Esophagus squamous epithelium (tissue), 5 donors: ENCODE data around the gene CAMK2D. TPM values are rescaled to one million over a fixed set of nuclear protein-coding genes. Genes with fewer than 3 reads are reported as not detected.

ENCODE experiments used
- DNase-seq: peaks from one replicate; lab custom pipeline; 2025; lab: John Stamatoyannopoulos, UW
- H3K27ac ChIP-seq, 4 donors: fragments of 200-600 bp; sonication (generic); one replicate each; pipeline ENCODE4 v1.5.1; 2016 to 2019; ENCODE audit warnings: mild to moderate bottlenecking in 1 of 4
- H3K27me3 ChIP-seq, 4 donors: fragments of 200-600 bp; sonication (generic); 1 replicate in 3 of 4; 2 replicates in 1 of 4; pipeline versions ENCODE4 v1.5.1 to v1.6.0; 2017 to 2021; ENCODE audit warnings: antibody characterized with exemption in 1 of 4
- H3K36me3 ChIP-seq, 3 donors: fragments of 200-600 bp; sonication (generic); one replicate each; pipeline ENCODE4 v1.5.1; 2016 to 2019
- H3K4me1 ChIP-seq, 3 donors: fragments of 200-600 bp; sonication (generic); one replicate each; pipeline ENCODE4 v1.5.1; 2017 to 2019
- H3K4me3 ChIP-seq, 4 donors: fragments of 200-600 bp; sonication (generic); 1 replicate in 3 of 4; 2 replicates in 1 of 4; pipeline ENCODE4 v1.5.1; 2016 to 2019; ENCODE audit warnings: mild to moderate bottlenecking in 2 of 4, moderate library complexity in 1 of 4
- H3K9me3 ChIP-seq, 3 donors: fragments of 200-600 bp; sonication (generic); one replicate each; pipeline ENCODE4 v1.5.1; 2016 to 2019
- POLR2A ChIP-seq, 4 donors: fragments of 450-650 bp; IDR thresholded peaks; one replicate each; pipeline ENCODE4 v1.6.1; 2017; ENCODE audit warnings: antibody characterized with exemption in 4 of 4, mild to moderate bottlenecking in 4 of 4, moderate library complexity in 3 of 4
- WGBS, 2 donors: methylation state at CpG; one replicate each; pipeline ENCODE4 v1.1.5; 2018; 5-methylcytosine and 5-hydroxymethylcytosine counted together
- intact Hi-C: fragments of 100-400 bp; cut with DNase I; formaldehyde crosslinking; loops from one replicate; pipeline ENCODE4 v1.15.0; 2022
- total RNA-seq, 4 donors: library from RNA; depleted of rRNA; stranded (reverse); fragments of >200 nt; gene quantifications; one replicate each; pipeline ENCODE4 v1.1.0, GENCODE V29; 2016
- TF ChIP-seq, protein P1 (sequence below), 6 experiments: fragments of 450-650 bp in 4 of 6; fragments of 200-600 bp in 2 of 6; sonication (generic) in 2 of 6; IDR thresholded peaks; one replicate each; pipeline ENCODE4 v1.5.1; 2016 to 2019; ENCODE audit warnings: antibody characterized with exemption in 6 of 6, mild to moderate bottlenecking in 4 of 6, moderate library complexity in 4 of 6
- donor health status: DM: yes; HTN: yes; CAD: no.

Gene CAMK2D
- total RNA-seq, 4 donors from 2014 or later: 30.7 to 47.7 (median 38.2) TPM

GRCh38 chr4:113462286-113462685 lies 299.3 kb downstream of the CAMK2D start:
- H3K27ac ChIP-seq: no peak overlapping the region
- no peak for TF ChIP-seq POLR2A (IDR thresholded peaks at IDR 0.05)
- TF ChIP-seq, protein P1, sequence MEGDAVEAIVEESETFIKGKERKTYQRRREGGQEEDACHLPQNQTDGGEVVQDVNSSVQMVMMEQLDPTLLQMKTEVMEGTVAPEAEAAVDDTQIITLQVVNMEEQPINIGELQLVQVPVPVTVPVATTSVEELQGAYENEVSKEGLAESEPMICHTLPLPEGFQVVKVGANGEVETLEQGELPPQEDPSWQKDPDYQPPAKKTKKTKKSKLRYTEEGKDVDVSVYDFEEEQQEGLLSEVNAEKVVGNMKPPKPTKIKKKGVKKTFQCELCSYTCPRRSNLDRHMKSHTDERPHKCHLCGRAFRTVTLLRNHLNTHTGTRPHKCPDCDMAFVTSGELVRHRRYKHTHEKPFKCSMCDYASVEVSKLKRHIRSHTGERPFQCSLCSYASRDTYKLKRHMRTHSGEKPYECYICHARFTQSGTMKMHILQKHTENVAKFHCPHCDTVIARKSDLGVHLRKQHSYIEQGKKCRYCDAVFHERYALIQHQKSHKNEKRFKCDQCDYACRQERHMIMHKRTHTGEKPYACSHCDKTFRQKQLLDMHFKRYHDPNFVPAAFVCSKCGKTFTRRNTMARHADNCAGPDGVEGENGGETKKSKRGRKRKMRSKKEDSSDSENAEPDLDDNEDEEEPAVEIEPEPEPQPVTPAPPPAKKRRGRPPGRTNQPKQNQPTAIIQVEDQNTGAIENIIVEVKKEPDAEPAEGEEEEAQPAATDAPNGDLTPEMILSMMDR (IDR thresholded peaks at IDR 0.05): no peak
- no peaks in the 10 kb centered on the region for H3K27me3 ChIP-seq
- WGBS, 2 donors: 91 to 100% methylated on average over 1 of the region's 1 CpG
- intact Hi-C loops: no loop called here
- peaks cover 0 to 5% (median 2%) of the 10 kb centered on the region in 3 donors for H3K4me1 ChIP-seq
- no peak for DNase-seq
- H3K9me3 ChIP-seq: no peaks in the 10 kb centered on the region
- no peak overlapping the region for H3K4me3 ChIP-seq
- peaks cover 0 to 51% (median 0%) of the 10 kb centered on the region in 3 donors for H3K36me3 ChIP-seq

GRCh38 chr4:113461281-113461680 lies 300.3 kb downstream of the CAMK2D start:
- Histone ChIP-seq H3K36me3 (peaks cover 0 to 61% (median 0%) of the 10 kb centered on the region in 3 donors), H3K4me3 (no peak overlapping the region), H3K27ac (no peak overlapping the region), H3K9me3 (no peaks in the 10 kb centered on the region), H3K27me3 (no peaks in the 10 kb centered on the region), H3K4me1 (no peaks in the 10 kb centered on the region)
- TF ChIP-seq, protein P1 (IDR thresholded peaks at IDR 0.05): no peak
- TF ChIP-seq POLR2A (IDR thresholded peaks at IDR 0.05): no peak
- DNase-seq: no peak
- intact Hi-C loops: no loop called here

- Histone ChIP-seq H3K4me3 (no peak overlapping the region), H3K9me3 (no peaks in the 10 kb centered on the region), H3K27me3 (no peaks in the 10 kb centered on the region), H3K4me1 (peaks cover 0 to 10% (median 8%) of the 10 kb centered on the region in 3 donors), H3K27ac (no peak overlapping the region), H3K36me3 (peaks cover 0 to 56% (median 0%) of the 10 kb centered on the region in 3 donors)
- DNase-seq: no peak
- intact Hi-C loops: no loop called here
- TF ChIP-seq POLR2A (IDR thresholded peaks at IDR 0.05): no peak
- TF ChIP-seq, protein P1 (IDR thresholded peaks at IDR 0.05): no peak
Observed at GRCh38 chr4:113457886-113458285, 303.7 kb downstream of the CAMK2D start.

- intact Hi-C loops: no loop called here
- 97 to 98% methylated on average over 8 of the region's 8 CpGs for WGBS, 2 donors
- no peak for DNase-seq
- Histone ChIP-seq H3K27ac (no peak overlapping the region), H3K36me3 (peaks cover 0 to 56% (median 0%) of the 10 kb centered on the region in 3 donors), H3K4me3 (no peak overlapping the region), H3K9me3 (no peaks in the 10 kb centered on the region), H3K27me3 (no peaks in the 10 kb centered on the region), H3K4me1 (peaks cover 0 to 14% (median 9%) of the 10 kb centered on the region in 3 donors)
- TF ChIP-seq, protein P1 (IDR thresholded peaks at IDR 0.05): no peak
- no peak for TF ChIP-seq POLR2A (IDR thresholded peaks at IDR 0.05)
Observed at GRCh38 chr4:113457121-113457520, 304.4 kb downstream of the CAMK2D start.

- H3K4me1 ChIP-seq: peaks cover 0 to 14% (median 9%) of the 10 kb centered on the region in 3 donors
- H3K9me3 ChIP-seq: no peaks in the 10 kb centered on the region
- intact Hi-C loops: no loop called here
- no peak overlapping the region for H3K4me3 ChIP-seq
- no peak for TF ChIP-seq POLR2A (IDR thresholded peaks at IDR 0.05)
- TF ChIP-seq, protein P1 (IDR thresholded peaks at IDR 0.05): no peak
- H3K27ac ChIP-seq: no peak overlapping the region
- DNase-seq: no peak
- WGBS, 2 donors: 93 to 95% methylated on average over 2 of the region's 2 CpGs
- H3K27me3 ChIP-seq: no peaks in the 10 kb centered on the region
- peaks cover 0 to 53% (median 0%) of the 10 kb centered on the region in 3 donors for H3K36me3 ChIP-seq
Observed at GRCh38 chr4:113455061-113455460, 306.5 kb downstream of the CAMK2D start.
